ENCODE results near the gene DDIT3. TPM values are rescaled to one million over a fixed set of nuclear protein-coding genes. Genes with fewer than 3 reads are reported as not detected.

Gene DDIT3
- total RNA-seq, 1 experiment from 2014 or later, result 84.7 TPM

GRCh38 chr12:57474862-57475261, 45.5 kb downstream of the DDIT3 start:
- CTCF ChIA-PET, result no interaction called here
- TF ChIP-seq SIN3A (IDR thresholded peaks at IDR 0.05; ENCODE audit: low read depth), result no peak
- no peak for TF ChIP-seq CBX3 (IDR thresholded peaks at IDR 0.05; ENCODE audit: low read depth)
- TF ChIP-seq EZH2phosphoT487 (IDR thresholded peaks at IDR 0.05; ENCODE audit: borderline replicate concordance), result no peak
- TF ChIP-seq ZBTB33 (IDR thresholded peaks at IDR 0.05; ENCODE audit: extremely low read depth, insufficient replicate concordance, low read length), result no peak
- no peak for TF ChIP-seq ELF1 (IDR thresholded peaks at IDR 0.05; ENCODE audit: borderline replicate concordance, low read depth)
- TF ChIP-seq POLR2A (IDR thresholded peaks at IDR 0.05; ENCODE audit: borderline replicate concordance, extremely low read depth, insufficient read depth, insufficient read length), result no peak
- TF ChIP-seq TCF7L2 (IDR thresholded peaks at IDR 0.05; ENCODE audit: borderline replicate concordance, extremely low read depth, insufficient read depth, insufficient read length), result no peak
- no peak for TF ChIP-seq JUND (IDR thresholded peaks at IDR 0.05)
- TF ChIP-seq FOSL1 (IDR thresholded peaks at IDR 0.05; ENCODE audit: low read depth), result no peak
- no peak for TF ChIP-seq RAD21 (IDR thresholded peaks at IDR 0.05; ENCODE audit: low read depth)
- no peak for TF ChIP-seq MAX (IDR thresholded peaks at IDR 0.05)
- TF ChIP-seq POLR2AphosphoS5 (IDR thresholded peaks at IDR 0.05; ENCODE audit: low read depth, low read length), result no peak
- TF ChIP-seq ZFX (IDR thresholded peaks at IDR 0.05), result no peak
- TF ChIP-seq ZNF274 (IDR thresholded peaks at IDR 0.05; ENCODE audit: low read depth, low read length), result no peak
- no peak for TF ChIP-seq CTCF (IDR thresholded peaks at IDR 0.05 in 2 of 3, conservative IDR thresholded peaks at IDR 0.05 in 1 of 3; ENCODE audit: borderline replicate concordance in 1 of 3, insufficient read depth in 1 of 3, low read depth in 2 of 3, low read length in 2 of 3)
- TF ChIP-seq YY1 (IDR thresholded peaks at IDR 0.05; ENCODE audit: extremely low read depth, insufficient replicate concordance, low read depth, low read length), result no peak
- Histone ChIP-seq H3K4me3 (replicated peaks in 1 of 2; ENCODE audit: low read depth in 1 of 2, low read length in 2 of 2) (no peak overlapping the region), H3K4me2 (ENCODE audit: low read length) (no peak overlapping the region), H3K36me3 (ENCODE audit: control insufficient read depth in 1 of 2, insufficient read depth in 2 of 2, low read length in 2 of 2) (no peaks in the 10 kb centered on the region), H3K9me3 (ENCODE audit: control insufficient read depth in 1 of 2, insufficient read depth in 1 of 2, low read depth in 1 of 2, low read length in 2 of 2) (no peaks in the 10 kb centered on the region), H3K27me3 (ENCODE audit: insufficient read depth, low read length) (peaks cover 21% of the 10 kb centered on the region; the same call in 1 of the 2 replicates), H3K9me2 (ENCODE audit: insufficient read depth) (no peaks in the 10 kb centered on the region), H3K79me2 (ENCODE audit: insufficient read depth, low read length) (no peaks in the 10 kb centered on the region), H3K9ac (ENCODE audit: low read length) (no peak overlapping the region), H2AFZ (ENCODE audit: low read depth, low read length, poor library complexity, severe bottlenecking) (no peak overlapping the region), H3K27ac (ENCODE audit: low read depth, low read length) (no peak overlapping the region), H3K4me1 (ENCODE audit: control insufficient read depth in 1 of 2, insufficient read depth in 2 of 2, low read length in 2 of 2) (peaks cover 0 to 16% of the 10 kb centered on the region in 2 experiments; a peak in 2 of 4 replicates), H4K20me1 (ENCODE audit: insufficient read depth) (no peaks in the 10 kb centered on the region)
- DNase-seq (ENCODE audit: low read depth, low spot score) (no peak), ATAC-seq (no peak)
- POLR2A ChIA-PET, result interaction anchor here (0.6 kb wide), 1 partner anchor 29 kb away, joined by 4 read pairs; no protein-coding TSS in a partner anchor
- intact Hi-C loops (cut with micrococcal nuclease), result no loop called here
- no TSS peak for BruUV-seq (replicated peaks)
- RAD21 ChIA-PET (ENCODE audit: low non-redundant PET in 1 of 2, low total read pairs in 2 of 2, uncharacterized antibody in 2 of 2, unreplicated experiment in 2 of 2), result interaction anchor here in 1 of 2 experiments (0.7 kb wide), 1 partner anchor 16 kb away, joined by 3 read pairs; no protein-coding TSS in a partner anchor

Measured in HCT116 (cell line).